Posterior cingulate gyrus (tissue), 11 donors: ENCODE results near the gene CACNA1B.

Experiments
- DNase-seq, 10 donors: peaks; one replicate each; pipeline versions ENCODE4 v3.0.0 to v3.0.0-alpha.2; 2020 to 2021; ENCODE audit warnings: mixed read lengths in 3 of 10
- intact Hi-C: fragments of 100-400 bp; cut with DNase I; formaldehyde crosslinking; loops from one replicate; pipeline ENCODE4 v1.15.1; 2023

CACNA1B gene

DNA sequence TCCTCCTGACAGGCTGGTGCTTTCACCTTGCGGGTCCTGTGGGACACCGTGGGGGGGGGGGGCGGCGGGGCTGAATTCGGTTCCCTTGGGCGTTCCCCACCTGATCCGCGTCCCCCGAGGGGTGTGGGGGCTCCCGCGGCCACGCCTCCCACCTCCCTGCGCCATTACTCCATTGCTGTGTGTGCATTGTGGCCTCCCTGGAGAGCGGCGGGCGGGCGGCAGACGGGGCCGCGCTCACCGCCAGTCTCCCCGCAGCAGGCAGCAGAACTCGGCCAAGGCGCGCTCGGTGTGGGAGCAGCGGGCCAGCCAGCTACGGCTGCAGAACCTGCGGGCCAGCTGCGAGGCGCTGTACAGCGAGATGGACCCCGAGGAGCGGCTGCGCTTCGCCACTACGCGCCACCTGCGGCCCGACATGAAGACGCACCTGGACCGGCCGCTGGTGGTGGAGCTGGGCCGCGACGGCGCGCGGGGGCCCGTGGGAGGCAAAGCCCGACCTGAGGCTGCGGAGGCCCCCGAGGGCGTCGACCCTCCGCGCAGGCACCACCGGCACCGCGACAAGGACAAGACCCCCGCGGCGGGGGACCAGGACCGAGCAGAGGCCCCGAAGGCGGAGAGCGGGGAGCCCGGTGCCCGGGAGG, 145.3 kb downstream of the CACNA1B start:
- intact Hi-C loops, result no loop called here
- DNase-seq, result peak in 3 of 10 donors; percentile 83 to 92 (median 90)

DNA sequence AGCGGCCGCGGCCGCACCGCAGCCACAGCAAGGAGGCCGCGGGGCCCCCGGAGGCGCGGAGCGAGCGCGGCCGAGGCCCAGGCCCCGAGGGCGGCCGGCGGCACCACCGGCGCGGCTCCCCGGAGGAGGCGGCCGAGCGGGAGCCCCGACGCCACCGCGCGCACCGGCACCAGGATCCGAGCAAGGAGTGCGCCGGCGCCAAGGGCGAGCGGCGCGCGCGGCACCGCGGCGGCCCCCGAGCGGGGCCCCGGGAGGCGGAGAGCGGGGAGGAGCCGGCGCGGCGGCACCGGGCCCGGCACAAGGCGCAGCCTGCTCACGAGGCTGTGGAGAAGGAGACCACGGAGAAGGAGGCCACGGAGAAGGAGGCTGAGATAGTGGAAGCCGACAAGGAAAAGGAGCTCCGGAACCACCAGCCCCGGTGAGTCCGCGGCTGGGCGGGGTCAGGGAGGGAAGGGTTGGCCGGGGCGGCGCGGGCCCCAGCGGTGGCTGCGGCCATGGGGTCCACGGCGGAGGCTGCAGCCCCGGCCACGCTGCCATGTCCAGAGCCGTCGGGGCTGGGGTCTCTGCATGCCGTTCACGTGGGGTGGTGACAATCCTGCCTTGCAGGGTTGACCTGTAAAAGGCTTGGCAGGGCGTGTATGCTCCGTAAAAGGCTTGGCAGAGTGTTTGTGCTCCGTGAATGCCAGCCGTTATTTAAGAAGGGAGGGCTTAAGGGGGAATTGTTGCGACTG, 146.0 kb downstream of the CACNA1B start:
- intact Hi-C loops, result no loop called here

DNA sequence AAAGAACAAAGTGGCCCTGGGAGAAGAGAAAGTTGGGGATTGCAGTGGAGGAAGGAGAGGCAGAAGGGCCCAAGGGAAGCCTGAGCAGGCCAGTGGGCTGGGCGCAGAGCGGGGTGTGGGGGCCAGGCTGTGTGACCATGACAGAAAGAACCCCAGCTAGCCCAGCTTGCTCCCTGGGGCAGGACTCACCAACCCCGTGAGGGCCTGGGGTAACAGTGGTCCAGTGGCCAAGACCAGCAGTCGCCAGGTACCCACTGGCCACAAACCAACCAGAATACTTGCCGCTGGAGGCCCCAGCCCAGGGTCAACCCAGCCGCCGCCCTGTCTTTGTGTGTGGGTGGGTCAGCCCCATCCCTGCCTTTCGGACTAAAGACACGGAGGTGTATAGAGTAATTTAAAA, 146.5 kb downstream of the CACNA1B start:
- intact Hi-C loops, result no loop called here
- DNase-seq, result peak in 4 of 10 donors; percentile 11 to 76 (median 54)

More for the DNA sequence above, 146.0 kb downstream of the CACNA1B start:
- DNase-seq, result peak in 4 of 10 donors; percentile 12 to 81 (median 74)

DNA sequence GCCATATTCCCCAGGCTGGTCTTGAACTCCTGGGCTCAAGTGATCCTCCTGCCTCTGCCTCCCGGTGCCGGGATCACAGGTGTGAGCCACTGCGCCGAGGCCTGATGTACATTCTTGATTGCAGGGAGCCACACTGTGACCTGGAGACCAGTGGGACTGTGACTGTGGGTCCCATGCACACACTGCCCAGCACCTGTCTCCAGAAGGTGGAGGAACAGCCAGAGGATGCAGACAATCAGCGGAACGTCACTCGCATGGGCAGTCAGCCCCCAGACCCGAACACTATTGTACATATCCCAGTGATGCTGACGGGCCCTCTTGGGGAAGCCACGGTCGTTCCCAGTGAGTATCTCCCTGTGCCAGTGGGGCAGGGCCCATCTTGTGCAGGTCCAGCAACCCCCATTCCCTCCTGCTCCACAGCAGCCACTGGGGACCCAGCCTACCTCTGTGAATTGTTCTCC, 147.3 kb downstream of the CACNA1B start:
- DNase-seq, result peak in 4 of 10 donors; percentile 10 to 67 (median 57)
- intact Hi-C loops, result no loop called here

DNA sequence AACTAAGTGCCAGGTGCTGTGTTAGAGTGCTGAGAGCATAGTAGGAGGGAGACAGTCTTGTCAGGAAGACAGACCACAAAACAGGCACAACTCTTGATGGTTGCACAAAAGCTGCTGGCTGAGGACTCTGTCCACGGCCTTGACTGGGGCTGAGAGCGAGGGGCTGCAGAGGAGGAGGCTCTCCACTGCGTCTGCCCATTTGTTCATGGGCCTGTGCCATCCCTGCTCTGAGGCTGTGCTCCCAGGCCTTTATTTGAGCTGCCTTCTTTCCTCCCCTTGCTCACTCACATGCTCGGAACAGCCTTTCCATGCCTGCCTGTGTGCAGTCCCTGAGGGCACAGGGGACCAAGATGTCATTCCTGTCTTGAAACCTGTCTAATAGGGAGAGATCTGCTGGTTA, 147.8 kb downstream of the CACNA1B start:
- DNase-seq, result peak in 2 of 10 donors; percentile 5 to 14
- intact Hi-C loops, result no loop called here

DNA sequence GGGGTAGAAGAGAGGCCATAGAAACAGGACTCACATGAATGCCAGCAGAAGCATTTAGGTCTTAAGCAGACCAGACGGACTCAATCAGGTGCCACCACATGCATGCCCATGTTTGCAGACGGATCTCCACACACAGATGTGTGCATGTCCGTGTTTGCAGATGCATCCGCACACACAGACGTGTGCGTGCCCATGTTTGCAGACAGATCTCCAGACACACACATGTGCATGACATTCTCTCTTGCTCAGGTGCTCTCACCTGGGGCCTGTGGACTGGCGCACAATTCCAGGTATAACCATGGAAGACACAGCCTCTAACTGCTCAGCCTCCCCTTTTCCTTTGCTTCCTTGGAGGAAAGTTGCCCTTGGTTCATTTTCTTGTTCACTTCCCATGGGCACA, 148.3 kb downstream of the CACNA1B start:
- intact Hi-C loops, result no loop called here
- DNase-seq, result peak in 2 of 10 donors; percentile 13 to 47

DNA sequence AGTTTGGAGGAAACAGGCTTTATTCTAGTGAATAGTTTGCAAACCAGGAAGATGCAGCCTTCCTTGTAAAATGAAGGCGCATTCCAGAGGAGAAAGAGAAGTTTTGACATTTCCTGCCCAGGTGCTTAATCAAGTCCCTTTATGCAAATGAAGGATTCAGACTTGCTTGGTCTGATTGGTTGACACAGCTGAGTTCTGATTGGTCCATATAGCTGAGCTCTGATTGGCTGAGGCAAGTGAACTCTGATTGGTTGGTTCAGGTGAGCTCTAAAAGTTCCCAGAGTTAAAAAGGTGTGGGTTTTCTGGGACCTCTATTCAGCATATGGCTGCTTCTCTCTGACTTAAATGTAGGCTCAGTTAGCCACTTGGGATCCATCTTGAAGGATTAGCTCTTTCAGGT, 151.0 kb downstream of the CACNA1B start:
- DNase-seq, result no peak
- intact Hi-C loops, result no loop called here

DNA sequence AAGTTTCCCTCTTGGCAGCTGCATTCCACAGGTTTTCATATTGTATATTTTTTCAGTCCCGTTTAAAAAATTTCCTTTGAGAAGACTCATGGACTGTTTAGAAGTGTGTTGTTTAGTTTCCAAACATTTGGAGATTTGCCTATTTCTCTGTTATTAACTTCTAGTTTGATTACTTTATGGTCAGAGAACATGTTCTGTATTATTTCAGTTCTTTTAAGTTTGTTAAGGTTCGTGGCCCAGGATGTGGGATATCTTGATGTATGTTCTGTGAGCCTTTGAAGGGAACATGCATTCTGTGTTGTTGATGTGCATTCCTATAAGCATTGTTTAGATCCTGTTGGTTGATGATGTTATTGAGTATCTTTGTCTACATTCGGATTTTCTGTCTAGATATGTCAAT, 153.6 kb downstream of the CACNA1B start:
- DNase-seq, result no peak

DNA sequence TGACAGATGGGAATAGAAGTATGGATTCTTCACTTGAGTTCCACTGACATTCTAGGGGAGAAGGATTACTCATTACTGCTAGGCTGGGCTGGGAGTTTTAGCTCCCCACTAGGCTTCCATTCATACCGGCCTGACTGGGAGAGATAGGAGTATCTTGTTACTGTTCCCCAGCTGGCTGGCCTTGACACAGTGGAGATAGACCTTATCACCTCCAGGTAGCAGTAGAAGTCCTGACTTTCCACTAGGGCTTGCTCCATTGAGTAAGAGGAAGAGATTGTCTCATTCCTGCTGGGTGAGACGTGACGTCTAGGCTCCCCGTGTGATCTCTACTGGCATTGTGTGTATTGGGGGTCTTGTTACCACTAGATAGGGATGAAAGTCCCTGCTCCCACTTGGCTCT, 156.4 kb downstream of the CACNA1B start:
- DNase-seq, result peak in 1 of 10 donors; percentile 23
- intact Hi-C loops, result no loop called here

More for the DNA sequence above, 153.6 kb downstream of the CACNA1B start:
- intact Hi-C loops, result no loop called here

DNA sequence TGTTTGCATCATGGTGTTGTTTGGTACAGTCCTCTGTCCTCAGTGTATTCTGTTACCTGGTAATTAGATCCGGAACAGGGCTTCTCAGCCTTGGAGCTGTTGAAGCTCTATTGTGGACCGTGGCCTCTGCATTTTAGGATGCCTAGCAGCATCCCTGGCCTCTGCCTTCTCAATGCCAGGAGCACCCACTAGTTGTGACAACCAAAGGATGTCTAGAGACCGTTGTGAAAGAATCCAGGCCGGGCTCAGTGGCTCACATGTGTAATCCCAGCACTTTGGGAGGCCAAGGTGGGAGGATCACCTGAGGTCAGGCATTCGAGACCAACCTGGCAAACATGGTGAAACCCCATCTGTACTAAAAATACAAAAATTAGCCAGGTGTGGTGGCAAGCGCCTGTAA, 159.6 kb downstream of the CACNA1B start:
- no peak for DNase-seq
- intact Hi-C loops, result no loop called here

DNA sequence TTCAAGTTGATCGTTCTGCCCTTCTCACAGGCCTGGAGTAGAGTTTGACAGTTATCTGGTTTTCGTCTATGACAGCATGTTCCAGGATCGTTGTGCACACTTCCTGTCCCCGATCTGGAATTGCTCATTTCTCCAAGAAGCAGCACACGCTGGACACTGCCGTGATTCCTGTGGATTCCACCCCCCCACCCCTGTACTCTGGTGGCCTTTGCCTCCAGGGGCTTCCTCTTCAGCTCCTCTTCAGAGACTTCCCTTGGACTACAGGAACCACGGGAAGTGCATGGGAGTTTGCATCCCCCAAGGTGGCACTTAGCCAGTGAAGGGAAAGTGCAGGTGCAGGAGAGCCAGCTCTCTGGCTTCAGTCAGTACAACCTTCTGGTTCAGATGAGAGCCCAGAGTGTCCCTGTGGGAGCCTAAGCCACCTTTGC, 160.7 kb downstream of the CACNA1B start:
- peak in 5 of 10 donors; percentile 4 to 54 (median 40) for DNase-seq
- intact Hi-C loops, result no loop called here

DNA sequence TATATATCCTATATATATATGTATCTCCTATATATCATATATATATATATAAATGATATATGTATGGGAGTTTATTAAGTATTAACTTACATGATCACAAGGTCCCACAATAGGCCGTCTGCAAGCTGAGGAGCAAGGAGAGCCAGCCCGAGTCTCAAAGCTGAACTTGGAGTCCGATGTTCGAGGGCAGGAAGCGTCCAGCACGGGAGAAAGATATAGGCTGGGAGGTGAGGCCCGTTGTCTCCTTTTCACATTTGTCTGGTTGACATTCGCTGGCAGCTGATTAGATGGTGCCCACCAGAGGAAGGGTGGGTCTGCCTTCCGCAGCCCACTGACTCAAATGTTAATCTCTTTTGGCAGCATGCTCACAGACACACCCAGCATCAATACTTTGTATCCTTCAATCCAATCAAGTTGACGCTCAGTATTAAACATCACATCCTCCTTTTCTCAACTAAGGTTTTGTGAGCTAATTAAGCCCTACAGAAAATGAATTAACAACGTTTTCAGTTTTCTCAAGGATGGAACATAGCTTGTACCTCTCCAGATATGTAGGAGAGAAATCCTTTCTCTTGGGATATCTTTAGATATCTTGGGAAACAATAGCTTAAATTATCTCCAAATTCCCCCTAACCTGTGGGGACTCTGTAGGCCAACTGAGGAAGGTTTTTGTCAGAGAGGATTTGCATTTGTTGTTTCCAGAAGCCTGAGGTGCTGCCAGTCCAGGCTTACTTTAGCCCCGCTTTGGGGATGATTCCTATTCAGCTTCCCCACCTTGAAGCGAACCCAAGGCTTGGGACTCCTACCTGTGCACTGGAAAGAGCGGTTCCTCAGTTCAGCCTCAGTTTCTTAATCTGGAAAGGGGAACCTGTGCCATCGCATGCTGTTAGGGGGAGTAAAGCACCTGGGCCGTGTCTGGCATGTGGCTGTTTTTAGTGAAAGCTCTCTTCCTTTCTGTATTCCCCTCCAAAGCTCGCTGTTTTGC, 163.2 kb downstream of the CACNA1B start:
- intact Hi-C loops, result no loop called here
- DNase-seq, result peak in 3 of 10 donors; percentile 66 to 80 (median 76)

DNA sequence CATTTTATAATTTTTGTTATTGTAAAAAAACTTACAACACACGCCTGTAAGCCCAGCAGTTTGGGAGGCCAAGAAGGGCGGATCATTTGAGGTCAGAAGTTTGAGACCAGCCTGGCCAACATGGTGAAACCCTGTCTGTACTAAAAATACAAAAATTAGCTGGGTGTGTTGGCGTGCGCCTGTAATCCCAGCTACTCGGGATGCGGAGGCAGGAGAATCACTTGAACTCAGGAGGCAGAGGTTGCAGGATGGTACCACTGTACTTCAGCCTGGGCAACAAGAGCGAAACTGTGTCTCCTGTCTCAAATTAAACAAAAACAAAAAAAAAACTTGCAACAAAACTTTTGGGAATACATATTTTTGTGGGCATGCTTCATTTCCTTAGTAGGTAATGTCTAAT, 164.6 kb downstream of the CACNA1B start:
- peak in 1 of 10 donors; percentile 4 for DNase-seq
- intact Hi-C loops, result no loop called here

DNA sequence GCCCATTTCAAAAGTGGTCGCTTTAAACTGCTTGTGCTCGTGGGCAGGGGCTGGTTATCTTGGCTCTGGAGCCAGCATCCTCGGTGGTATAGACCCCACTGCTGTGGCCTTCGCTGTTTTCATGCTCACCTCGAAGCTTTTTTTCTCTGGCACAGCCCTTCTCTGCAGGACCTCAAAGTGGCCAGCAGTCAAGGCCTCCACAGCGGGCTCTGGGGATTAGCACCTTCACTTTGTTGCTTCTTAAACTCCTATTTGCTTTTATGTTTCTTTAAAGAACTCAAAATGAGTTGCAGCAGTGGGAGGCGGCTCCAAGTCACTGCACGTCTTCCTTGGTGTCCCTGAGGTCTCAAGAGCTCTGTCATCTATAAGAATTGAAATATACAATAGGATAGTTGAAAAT, 165.1 kb downstream of the CACNA1B start:
- peak in 2 of 10 donors; percentile 5 to 63 for DNase-seq

DNA sequence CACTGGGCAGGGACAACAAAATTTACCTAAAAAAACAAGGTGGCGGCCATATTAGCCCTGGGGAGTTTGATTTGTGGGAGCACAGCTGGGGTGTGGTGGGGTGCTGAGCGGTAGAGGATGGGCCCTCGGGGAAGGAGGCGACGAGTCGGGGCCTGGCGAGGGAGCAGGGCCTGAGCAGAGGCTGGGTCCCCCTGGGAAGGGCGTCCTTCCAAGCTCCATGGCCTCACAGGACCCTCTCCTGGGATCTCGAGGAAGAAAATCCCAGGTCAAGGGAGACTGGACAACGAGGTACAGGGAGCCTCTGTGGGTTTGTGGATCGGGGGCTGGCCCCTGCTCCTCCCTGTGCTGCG, 165.5 kb downstream of the CACNA1B start:
- DNase-seq, result peak in 2 of 10 donors; percentile 6 to 49
- intact Hi-C loops, result no loop called here

More for the DNA sequence above, 165.1 kb downstream of the CACNA1B start:
- intact Hi-C loops, result no loop called here

DNA sequence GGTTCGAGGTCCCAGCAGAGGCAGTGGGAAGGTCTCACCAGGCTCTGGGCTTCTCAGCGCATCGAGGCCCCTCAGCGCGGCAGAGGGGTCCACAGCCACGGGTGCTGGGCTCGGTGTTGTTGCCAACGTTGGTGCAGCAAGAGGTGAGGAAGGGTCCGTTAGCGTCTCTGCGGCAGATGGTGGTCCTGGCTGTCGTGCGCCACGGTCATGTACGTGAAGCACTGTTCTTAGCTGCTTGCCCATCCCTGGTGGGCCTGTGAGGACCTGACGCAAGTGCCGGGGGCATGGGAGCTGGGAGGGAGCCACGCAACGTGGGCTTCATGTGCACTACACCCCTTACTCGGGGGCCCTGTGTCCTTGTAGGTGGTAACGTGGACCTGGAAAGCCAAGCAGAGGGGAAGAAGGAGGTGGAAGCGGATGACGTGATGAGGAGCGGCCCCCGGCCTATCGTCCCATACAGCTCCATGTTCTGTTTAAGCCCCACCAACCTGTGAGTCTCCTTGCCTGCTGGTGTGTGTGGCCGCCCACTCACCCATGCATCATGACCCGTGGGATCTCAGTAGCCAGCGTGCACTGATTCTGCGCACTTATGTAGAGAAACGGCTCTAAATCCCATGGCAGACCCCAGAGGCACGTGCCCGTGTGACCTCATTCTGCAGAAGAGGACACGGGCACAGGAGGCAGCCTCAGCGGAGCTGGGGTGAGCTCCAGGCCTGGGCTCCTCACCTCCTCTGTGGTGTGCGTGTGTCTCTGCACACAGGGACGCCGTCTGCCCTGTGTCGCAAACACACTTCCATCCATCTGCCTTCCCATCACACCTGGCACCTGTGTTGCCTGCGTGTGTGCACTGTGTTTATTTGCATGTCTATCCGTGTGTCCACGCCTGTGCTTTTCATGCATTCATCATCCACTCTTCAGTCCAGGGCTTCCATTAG, 166.1 kb downstream of the CACNA1B start:
- intact Hi-C loops, result no loop called here
- peak in 6 of 10 donors; percentile 6 to 87 (median 60) for DNase-seq

DNA sequence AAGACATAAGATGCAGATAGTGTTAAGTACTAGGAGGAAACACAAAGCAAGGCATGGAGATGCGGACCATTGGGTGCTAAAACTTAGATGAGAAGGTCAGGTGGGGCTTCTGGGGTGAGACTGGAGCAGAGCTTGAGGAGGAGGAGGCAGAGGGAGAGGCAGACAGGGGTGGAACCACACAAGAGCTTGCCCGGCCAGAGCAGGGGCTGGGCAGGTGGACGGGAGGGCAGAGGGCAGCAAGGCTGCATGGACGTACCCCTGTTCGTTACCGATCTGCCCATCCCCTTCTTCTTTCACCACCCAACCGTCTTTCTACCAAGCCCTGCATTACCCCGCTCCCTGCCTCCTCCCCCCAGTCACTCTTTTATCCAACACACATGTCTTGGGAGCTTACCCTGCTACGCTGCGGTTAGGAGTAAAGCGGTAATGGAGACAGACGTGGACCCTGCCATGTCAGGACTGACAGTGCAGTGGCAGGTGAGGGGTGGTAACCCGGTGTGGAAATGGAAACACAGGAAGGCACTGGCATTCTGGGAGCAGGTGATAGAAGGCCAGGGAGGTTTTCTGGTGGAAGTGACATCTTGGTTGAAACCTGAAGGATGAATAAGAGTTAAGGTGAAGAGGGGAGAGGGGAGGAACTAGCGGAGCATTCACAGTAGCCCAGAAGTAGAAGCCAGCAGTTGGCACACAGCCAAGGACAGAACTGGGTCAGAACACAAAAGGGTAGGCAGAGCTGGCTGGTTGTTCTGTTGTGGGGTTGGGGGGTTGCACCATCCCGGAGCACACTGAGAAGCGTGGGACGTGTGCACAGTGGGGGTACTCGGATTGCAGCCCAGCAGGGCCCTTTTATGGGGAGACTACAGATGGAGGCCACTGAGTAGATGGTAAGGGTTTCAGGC, 167.2 kb downstream of the CACNA1B start:
- peak; percentile 29 to 91 (median 68) for DNase-seq
- intact Hi-C loops, result no loop called here
